ENCODE data around the gene ITGB6.

The ITGB6 gene

DNA sequence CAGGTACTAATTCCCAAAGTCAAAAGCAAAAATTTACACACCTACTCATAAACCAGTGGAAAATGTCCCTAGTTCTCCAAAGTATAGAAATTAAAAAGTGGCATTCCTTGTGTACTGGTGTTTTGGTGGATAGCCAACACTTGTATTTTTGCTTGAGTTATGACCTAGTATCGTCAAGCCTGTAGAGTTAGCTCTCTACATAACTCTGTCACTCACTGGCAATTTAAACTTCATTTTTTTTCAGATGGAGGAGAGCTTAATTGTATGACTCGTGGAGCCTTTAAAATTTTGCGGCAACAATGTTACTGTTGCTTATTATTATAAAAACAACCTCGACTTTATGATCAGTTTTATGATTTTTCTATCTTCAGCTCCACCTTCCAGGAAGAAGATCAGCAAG lies 58.7 kb downstream of the ITGB6 start:
- TF ChIP-seq, protein P1, sequence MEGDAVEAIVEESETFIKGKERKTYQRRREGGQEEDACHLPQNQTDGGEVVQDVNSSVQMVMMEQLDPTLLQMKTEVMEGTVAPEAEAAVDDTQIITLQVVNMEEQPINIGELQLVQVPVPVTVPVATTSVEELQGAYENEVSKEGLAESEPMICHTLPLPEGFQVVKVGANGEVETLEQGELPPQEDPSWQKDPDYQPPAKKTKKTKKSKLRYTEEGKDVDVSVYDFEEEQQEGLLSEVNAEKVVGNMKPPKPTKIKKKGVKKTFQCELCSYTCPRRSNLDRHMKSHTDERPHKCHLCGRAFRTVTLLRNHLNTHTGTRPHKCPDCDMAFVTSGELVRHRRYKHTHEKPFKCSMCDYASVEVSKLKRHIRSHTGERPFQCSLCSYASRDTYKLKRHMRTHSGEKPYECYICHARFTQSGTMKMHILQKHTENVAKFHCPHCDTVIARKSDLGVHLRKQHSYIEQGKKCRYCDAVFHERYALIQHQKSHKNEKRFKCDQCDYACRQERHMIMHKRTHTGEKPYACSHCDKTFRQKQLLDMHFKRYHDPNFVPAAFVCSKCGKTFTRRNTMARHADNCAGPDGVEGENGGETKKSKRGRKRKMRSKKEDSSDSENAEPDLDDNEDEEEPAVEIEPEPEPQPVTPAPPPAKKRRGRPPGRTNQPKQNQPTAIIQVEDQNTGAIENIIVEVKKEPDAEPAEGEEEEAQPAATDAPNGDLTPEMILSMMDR (IDR thresholded peaks at IDR 0.05; ENCODE audit: insufficient read depth, low read depth, low read length, missing control alignments) = no peak
- DNase-seq (ENCODE audit: low read depth) = no peak
- H3K4me3 ChIP-seq (ENCODE audit: low read length) = no peak overlapping the region

DNA sequence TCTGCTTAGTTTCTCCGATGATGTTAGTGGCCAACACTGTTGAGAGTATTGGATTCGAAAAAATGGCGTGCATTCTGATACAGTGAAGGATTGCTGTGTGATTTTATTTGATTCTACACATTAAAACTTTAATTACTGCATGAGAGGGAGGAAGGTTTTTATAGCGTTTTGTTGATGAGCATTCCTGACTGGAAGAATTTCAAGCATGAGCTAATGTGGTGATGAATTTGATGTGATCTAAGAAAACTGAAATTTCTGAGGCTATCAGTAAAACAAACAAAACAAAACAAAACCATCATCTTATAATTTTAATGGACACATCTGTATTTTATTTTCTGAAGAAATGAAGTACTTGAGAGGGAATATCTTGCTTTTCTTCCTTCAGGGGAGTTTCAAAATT lies 59.6 kb downstream of the ITGB6 start:
- H3K4me3 ChIP-seq (ENCODE audit: low read length) = no peak overlapping the region
- no peak for DNase-seq (ENCODE audit: low read depth)
- TF ChIP-seq, protein P1 (IDR thresholded peaks at IDR 0.05; ENCODE audit: insufficient read depth, low read depth, low read length, missing control alignments) = no peak

DNA sequence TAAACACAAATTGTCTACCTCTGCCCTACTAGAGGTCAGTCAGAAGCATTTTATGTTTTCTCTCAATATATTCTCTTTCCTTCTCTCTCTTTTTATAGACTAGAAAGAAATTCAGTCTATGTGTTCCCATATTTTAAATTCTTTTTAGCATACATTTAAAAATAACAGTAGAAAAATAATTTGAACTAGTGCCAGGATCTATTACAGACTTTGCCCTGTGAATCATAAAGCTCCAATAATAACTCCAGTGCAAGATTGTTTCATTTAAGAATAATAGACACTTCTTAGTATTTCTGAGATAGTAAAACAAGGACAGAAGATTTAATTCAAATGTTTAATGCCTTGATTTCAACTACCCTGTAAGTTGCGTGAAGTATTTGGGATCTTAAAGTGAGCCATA lies 60.1 kb downstream of the ITGB6 start:
- TF ChIP-seq, protein P1 (IDR thresholded peaks at IDR 0.05; ENCODE audit: insufficient read depth, low read depth, low read length, missing control alignments) = no peak
- DNase-seq (ENCODE audit: low read depth) = no peak
- H3K4me3 ChIP-seq (ENCODE audit: low read length) = no peak overlapping the region

DNA sequence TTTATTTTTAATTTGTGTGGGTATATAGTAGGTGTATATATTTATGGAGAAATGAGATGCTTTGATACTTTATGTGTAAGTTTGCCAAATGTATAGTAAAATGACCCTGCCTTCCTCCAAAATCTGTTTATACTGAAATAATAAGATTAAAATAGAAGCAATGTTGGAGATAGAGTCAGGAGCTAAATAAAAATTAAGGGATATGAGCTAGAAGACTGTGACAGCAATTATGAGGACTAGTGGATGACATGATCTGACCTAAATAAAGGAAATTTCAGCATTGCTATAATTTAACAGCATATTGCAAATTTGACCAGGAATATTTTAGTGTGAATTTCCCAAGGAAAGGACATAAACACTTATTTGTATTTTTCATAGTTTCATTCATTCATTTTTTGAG lies 60.7 kb downstream of the ITGB6 start:
- H3K4me3 ChIP-seq (ENCODE audit: low read length) = no peak overlapping the region
- no peak for DNase-seq (ENCODE audit: low read depth)
- TF ChIP-seq, protein P1 (IDR thresholded peaks at IDR 0.05; ENCODE audit: insufficient read depth, low read depth, low read length, missing control alignments) = no peak

DNA sequence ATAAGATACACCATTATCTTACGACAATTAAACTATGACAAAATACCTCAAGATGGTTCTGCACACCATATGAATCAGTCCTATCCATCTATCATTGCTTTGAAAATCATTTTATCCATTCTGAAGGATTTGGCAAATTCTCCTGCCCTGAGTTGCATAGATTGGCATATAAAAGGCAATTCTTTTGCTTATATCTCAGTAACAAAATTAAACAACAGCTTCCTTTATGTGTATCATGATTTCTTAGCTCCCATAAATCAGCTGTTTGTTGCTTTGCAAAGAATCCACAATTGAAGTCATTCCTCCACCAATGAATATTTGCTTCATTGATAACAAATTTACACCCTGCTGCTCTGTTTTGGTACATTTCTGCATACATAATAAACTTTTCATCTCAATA lies 61.7 kb downstream of the ITGB6 start:
- no peak for DNase-seq (ENCODE audit: low read depth)
- H3K4me3 ChIP-seq (ENCODE audit: low read length) = no peak overlapping the region
- TF ChIP-seq, protein P1 (IDR thresholded peaks at IDR 0.05; ENCODE audit: insufficient read depth, low read depth, low read length, missing control alignments) = no peak

DNA sequence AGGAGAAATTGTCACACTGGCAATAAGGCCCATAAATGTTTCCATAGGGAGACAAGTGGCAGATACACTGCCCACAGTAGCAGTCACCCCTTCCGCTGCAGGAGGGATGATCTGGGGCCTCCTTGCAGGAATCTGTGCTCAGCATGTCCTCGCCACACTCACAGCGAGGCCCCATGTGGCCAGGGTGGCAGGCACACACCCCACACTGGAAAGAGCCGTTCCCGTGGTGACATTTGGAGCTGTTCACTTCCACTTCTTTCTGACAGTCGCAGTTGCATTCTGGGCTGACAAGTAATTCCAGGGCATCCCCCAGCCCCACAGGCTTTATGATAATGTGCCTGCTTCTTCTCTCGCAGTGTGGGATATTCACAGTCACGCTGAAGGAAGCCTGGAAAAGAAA lies 62.6 kb downstream of the ITGB6 start:
- DNase-seq (ENCODE audit: low read depth) = no peak
- no peak overlapping the region for H3K4me3 ChIP-seq (ENCODE audit: low read length)
- TF ChIP-seq, protein P1 (IDR thresholded peaks at IDR 0.05; ENCODE audit: insufficient read depth, low read depth, low read length, missing control alignments) = no peak

DNA sequence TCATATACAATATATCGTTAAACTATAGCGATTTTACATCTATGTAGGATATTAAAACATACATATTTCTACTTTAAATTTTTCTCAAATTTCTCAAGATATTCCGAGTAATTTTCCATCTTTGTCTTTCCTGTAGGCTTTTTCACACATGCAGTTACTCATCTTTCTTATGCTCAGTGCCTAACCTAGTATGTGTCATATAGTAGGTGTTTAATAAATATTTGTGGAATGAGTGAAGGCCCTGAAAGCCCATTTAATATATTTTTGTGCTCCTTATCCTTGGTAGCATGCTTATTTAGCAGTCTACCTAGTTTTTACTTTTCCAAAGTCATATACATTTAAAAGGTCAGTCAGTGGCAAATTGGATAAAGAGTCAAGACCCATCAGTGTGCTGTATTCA lies 67.3 kb downstream of the ITGB6 start:
- peak; percentile 25 for DNase-seq (ENCODE audit: low read depth)
- TF ChIP-seq, protein P1 (IDR thresholded peaks at IDR 0.05; ENCODE audit: insufficient read depth, low read depth, low read length, missing control alignments) = no peak
- H3K4me3 ChIP-seq (ENCODE audit: low read length) = no peak overlapping the region
